ENCODE data around the gene RBM19. TPM values are rescaled to one million over a fixed set of nuclear protein-coding genes. Genes with fewer than 3 reads are reported as not detected.

Gene RBM19
- total and polyA plus RNA-seq, 2 of the 4 experiments (the other 2 are of a cell fraction), result 18.7 to 19.2 TPM

GRCh38 chr12:113971392-113971791 is 5.3 kb upstream of the RBM19 start:
- ChIA-PET CTCF (interaction anchor here (1.1 kb wide), 1 partner anchor 9 kb away, joined by 3 read pairs; no protein-coding TSS in a partner anchor), POLR2A (ENCODE audit: unreplicated experiment) (no interaction called here)
- H4K91ac ChIP-seq (ENCODE audit: insufficient read depth, low read depth, low read length), result no peak overlapping the region
- no peak overlapping the region for H3K56ac ChIP-seq (ENCODE audit: extremely low read depth, insufficient read depth, low read length)
- H2BK20ac ChIP-seq (ENCODE audit: low read depth, low read length), result no peak overlapping the region
- no peaks in the 10 kb centered on the region for H3K4me1 ChIP-seq (ENCODE audit: control insufficient read depth, insufficient read depth, low read length)
- TF ChIP-seq CHD1 (IDR thresholded peaks at IDR 0.05; ENCODE audit: low read depth, low read length), result no peak
- no peak for TF ChIP-seq BHLHE40 (IDR thresholded peaks at IDR 0.05; ENCODE audit: low read depth, low read length)
- TF ChIP-seq RFX5 (IDR thresholded peaks at IDR 0.05; ENCODE audit: low read depth, low read length), result no peak
- no peak for TF ChIP-seq CTCF (conservative IDR thresholded peaks at IDR 0.05; ENCODE audit: low read depth, low read length)
- no peak for TF ChIP-seq FOS (IDR thresholded peaks at IDR 0.05; ENCODE audit: low read depth, low read length)
- no peak for TF ChIP-seq MXI1 (IDR thresholded peaks at IDR 0.05; ENCODE audit: borderline replicate concordance, low read depth, low read length)
- no peak for TF ChIP-seq SMC3 (IDR thresholded peaks at IDR 0.05; ENCODE audit: low read depth, low read length)
- no peak for TF ChIP-seq ELK1 (IDR thresholded peaks at IDR 0.05; ENCODE audit: borderline replicate concordance, low read depth, low read length)
- TF ChIP-seq RAD21 (IDR thresholded peaks at IDR 0.05; ENCODE audit: low read length), result no peak
- TF ChIP-seq POLR2A (IDR thresholded peaks at IDR 0.05; ENCODE audit: low read depth, low read length), result no peak
- no peak for TF ChIP-seq RCOR1 (IDR thresholded peaks at IDR 0.05; ENCODE audit: insufficient replicate concordance, low read length)
- TF ChIP-seq CEBPB (IDR thresholded peaks at IDR 0.05; ENCODE audit: low read depth, low read length), result no peak
- TF ChIP-seq MAFK (IDR thresholded peaks at IDR 0.05; ENCODE audit: low read depth, low read length), result no peak
- TF ChIP-seq MAZ (IDR thresholded peaks at IDR 0.05; ENCODE audit: borderline replicate concordance, low read depth, low read length), result no peak
- no peak for TF ChIP-seq NFE2L2 (IDR thresholded peaks at IDR 0.05; ENCODE audit: low read depth, low read length)
- TF ChIP-seq USF2 (IDR thresholded peaks at IDR 0.05; ENCODE audit: low read depth, low read length), result no peak
- H4K5ac ChIP-seq (ENCODE audit: low read depth, low read length), result no peak overlapping the region
- in situ Hi-C loops (cut with MboI; ENCODE audit: low sequenced_read_pairs), result no loop called here
- H3K79me1 ChIP-seq (ENCODE audit: low read depth in 1 of 2, low read length in 2 of 2), result no peaks in the 10 kb centered on the region
- no peak overlapping the region for H2AK5ac ChIP-seq (ENCODE audit: low read depth, low read length)
- H4K8ac ChIP-seq (ENCODE audit: low read depth in 2 of 2, low read length in 2 of 2), result no peak overlapping the region
- H3K9ac ChIP-seq (ENCODE audit: low read depth, low read length), result no peak overlapping the region
- no peak overlapping the region for H3K23ac ChIP-seq (ENCODE audit: low read depth, low read length)
- no peak overlapping the region for H2BK15ac ChIP-seq (ENCODE audit: low read depth, low read length)
- H4K20me1 ChIP-seq (ENCODE audit: insufficient read depth, low read length), result no peaks in the 10 kb centered on the region
- H3K27ac ChIP-seq (ENCODE audit: insufficient read depth, low read length), result no peak overlapping the region
- no peak for DNase-seq
- H3K9me3 ChIP-seq (ENCODE audit: control insufficient read depth, insufficient read depth, low read length), result no peaks in the 10 kb centered on the region
- WGBS, 2 experiments (ENCODE audit: extremely low coverage in 2 of 2, insufficient read length in 1 of 2), result 60% methylated on average over 1 of the region's 4 CpGs; no CpG with 5 or more reads in 1 of the 2 experiments
- no peak overlapping the region for H3K4me2 ChIP-seq (ENCODE audit: low read depth, low read length)
- H3K36me3 ChIP-seq (ENCODE audit: control insufficient read depth, insufficient read depth, low read length), result no peaks in the 10 kb centered on the region
- H3K18ac ChIP-seq (ENCODE audit: low read depth, low read length), result no peak overlapping the region
- H3K9me1 ChIP-seq (ENCODE audit: insufficient read depth, low read length), result no peaks in the 10 kb centered on the region; the same call in 1 of the 2 replicates
- H3K4me3 ChIP-seq (ENCODE audit: insufficient read depth, low read depth, low read length), result no peak overlapping the region
- dilution Hi-C loops (cut with HindIII; ENCODE audit: low sequenced_read_pairs, unreplicated experiment), result no loop called here
- H2AK9ac ChIP-seq (replicated peaks; ENCODE audit: low read depth, low read length, poor library complexity), result no peak overlapping the region
- peaks cover 23% of the 10 kb centered on the region for H3K27me3 ChIP-seq (ENCODE audit: control insufficient read depth, insufficient read depth, low read length)
- H3K14ac ChIP-seq (replicated peaks; ENCODE audit: low read depth, low read length), result no peak overlapping the region
- intact Hi-C loops (cut with micrococcal nuclease), result no loop called here
- no peak for ATAC-seq (ENCODE audit: low read depth)
- no peak overlapping the region for H2AFZ ChIP-seq (replicated peaks; ENCODE audit: low read length, poor library complexity)
- BruUV-seq (replicated peaks), result no TSS peak
- no peak overlapping the region for H3K4ac ChIP-seq (ENCODE audit: low read depth, low read length)
- H2BK120ac ChIP-seq (ENCODE audit: low read depth, low read length), result no peak overlapping the region
- no peak overlapping the region for H2BK5ac ChIP-seq (ENCODE audit: low read depth, low read length, poor library complexity, severe bottlenecking)
